Gastrocnemius medialis (tissue), 4 donors: ENCODE data around the gene GPBAR1. TPM values are rescaled to one million over a fixed set of nuclear protein-coding genes. Genes with fewer than 3 reads are reported as not detected.

Experiments
- ATAC-seq, 2 donors: fragments of 150-250 bp; one replicate each; pipeline ENCODE4 v1.9.1; 2016
- DNase-seq, 2 donors: peaks; one replicate each; pipeline ENCODE4 v3.0.0-alpha.2; 2019
- H3K27ac ChIP-seq, 4 donors: fragments of 200-600 bp; sonication (generic); 1 replicate in 1 of 4; 2 replicates in 3 of 4; pipeline ENCODE4 v1.5.1; 2016 to 2018; ENCODE audit warnings: mild to moderate bottlenecking in 2 of 4, moderate library complexity in 1 of 4
- H3K27me3 ChIP-seq, 3 donors: fragments of 200-600 bp; sonication (generic) in 2 of 3; 1 replicate in 1 of 3; 2 replicates in 2 of 3; pipeline versions ENCODE4 v1.5.1 to v1.6.0; 2016 to 2019; ENCODE audit warnings: mild to moderate bottlenecking in 1 of 3, moderate library complexity in 1 of 3
- H3K36me3 ChIP-seq, 2 donors: fragments of 200-600 bp; sonication (generic) in 1 of 2; one replicate each; pipeline ENCODE4 v1.5.1; 2017 to 2018
- H3K4me1 ChIP-seq, 2 donors: fragments of 200-600 bp; sonication (generic) in 1 of 2; one replicate each; pipeline ENCODE4 v1.5.1; 2016 to 2017; ENCODE audit warnings: mild to moderate bottlenecking in 2 of 2
- H3K4me3 ChIP-seq, 4 donors: fragments of 200-600 bp; sonication (generic) in 3 of 4; 1 replicate in 1 of 4; 2 replicates in 3 of 4; pipeline ENCODE4 v1.5.1; 2016 to 2019; ENCODE audit warnings: mild to moderate bottlenecking in 2 of 4
- H3K9me3 ChIP-seq, 3 donors: fragments of 200-600 bp; sonication (generic) in 2 of 3; 1 replicate in 1 of 3; 2 replicates in 2 of 3; pipeline ENCODE4 v1.5.1; 2016 to 2019
- POLR2A ChIP-seq, 2 donors: fragments of 450-650 bp; IDR thresholded peaks; one replicate each; pipeline ENCODE4 v1.6.1; 2017; ENCODE audit warnings: antibody characterized with exemption in 2 of 2, mild to moderate bottlenecking in 2 of 2, moderate library complexity in 2 of 2
- in situ Hi-C, 4 donors: fragments of 200-750 bp; cut with MboI; loops; one replicate each; pipeline versions ENCODE4 v1.15.0 to v1.8.0; 2017; ENCODE audit warnings: low sequenced_read_pairs in 4 of 4
- intact Hi-C: fragments of 100-400 bp; cut with DNase I; formaldehyde crosslinking; loops from one replicate; pipeline ENCODE4 v1.15.1; 2023; ENCODE audit warnings: low total_unique reads
- total RNA-seq, 4 donors: library from RNA; depleted of rRNA; stranded (reverse); fragments of >200 nt; gene quantifications; one replicate each; pipeline versions ENCODE4 v1.1.0 to v1.2.3, GENCODE V29; 2016
- TF ChIP-seq, protein P1 (sequence below), 5 experiments: fragments of 450-650 bp in 3 of 5; fragments of 200-600 bp in 2 of 5; sonication (generic) in 2 of 5; IDR thresholded peaks in 4 of 5; conservative IDR thresholded peaks in 1 of 5; 1 replicate in 4 of 5; 2 replicates in 1 of 5; pipeline ENCODE4 v1.5.1; 2016 to 2019; ENCODE audit warnings: antibody characterized with exemption in 5 of 5, mild to moderate bottlenecking in 3 of 5, moderate library complexity in 3 of 5

Gene GPBAR1
- total RNA-seq, 4 donors from 2014 or later = 0.93 TPM; not detected in 3

DNA sequence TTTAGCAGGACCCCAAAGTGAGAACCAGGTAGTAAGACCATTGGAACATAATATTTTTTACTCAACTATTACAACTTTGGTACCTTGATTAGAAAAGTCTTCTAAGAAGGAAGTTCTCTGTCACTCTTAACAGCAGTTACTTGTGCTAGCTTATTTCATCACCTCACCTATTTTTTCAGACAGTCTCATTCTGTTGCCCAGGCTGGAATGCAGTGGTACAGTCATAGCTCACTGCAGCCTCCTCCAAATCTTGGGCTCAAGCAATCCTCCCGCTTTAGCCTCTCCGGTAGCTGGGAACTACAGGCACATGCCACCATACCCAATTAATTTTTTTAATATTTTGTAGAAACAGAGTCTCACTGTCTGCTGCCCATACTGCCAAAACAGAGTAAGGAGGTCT lies 25.8 kb upstream of the GPBAR1 start:
- no peak overlapping the region for H3K27ac ChIP-seq
- H3K9me3 ChIP-seq = no peaks in the 10 kb centered on the region
- in situ Hi-C loops (no loop called here), intact Hi-C loops (no loop called here)
- ATAC-seq (no peak), DNase-seq (no peak)
- H3K4me3 ChIP-seq = no peak overlapping the region
- H3K4me1 ChIP-seq = peaks cover under 1 to 6% of the 10 kb centered on the region in 2 donors
- H3K36me3 ChIP-seq = peaks cover 2 to 85% of the 10 kb centered on the region in 2 donors
- no peaks in the 10 kb centered on the region for H3K27me3 ChIP-seq
- no peak for TF ChIP-seq POLR2A (IDR thresholded peaks at IDR 0.05)
- TF ChIP-seq, protein P1, sequence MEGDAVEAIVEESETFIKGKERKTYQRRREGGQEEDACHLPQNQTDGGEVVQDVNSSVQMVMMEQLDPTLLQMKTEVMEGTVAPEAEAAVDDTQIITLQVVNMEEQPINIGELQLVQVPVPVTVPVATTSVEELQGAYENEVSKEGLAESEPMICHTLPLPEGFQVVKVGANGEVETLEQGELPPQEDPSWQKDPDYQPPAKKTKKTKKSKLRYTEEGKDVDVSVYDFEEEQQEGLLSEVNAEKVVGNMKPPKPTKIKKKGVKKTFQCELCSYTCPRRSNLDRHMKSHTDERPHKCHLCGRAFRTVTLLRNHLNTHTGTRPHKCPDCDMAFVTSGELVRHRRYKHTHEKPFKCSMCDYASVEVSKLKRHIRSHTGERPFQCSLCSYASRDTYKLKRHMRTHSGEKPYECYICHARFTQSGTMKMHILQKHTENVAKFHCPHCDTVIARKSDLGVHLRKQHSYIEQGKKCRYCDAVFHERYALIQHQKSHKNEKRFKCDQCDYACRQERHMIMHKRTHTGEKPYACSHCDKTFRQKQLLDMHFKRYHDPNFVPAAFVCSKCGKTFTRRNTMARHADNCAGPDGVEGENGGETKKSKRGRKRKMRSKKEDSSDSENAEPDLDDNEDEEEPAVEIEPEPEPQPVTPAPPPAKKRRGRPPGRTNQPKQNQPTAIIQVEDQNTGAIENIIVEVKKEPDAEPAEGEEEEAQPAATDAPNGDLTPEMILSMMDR (IDR thresholded peaks at IDR 0.05 in 4 of 5, conservative IDR thresholded peaks at IDR 0.05 in 1 of 5) = no peak

- H3K36me3 ChIP-seq = peaks cover 0 to 85% of the 10 kb centered on the region in 2 donors
- intact Hi-C loops (no loop called here), in situ Hi-C loops (no loop called here)
- no peaks in the 10 kb centered on the region for H3K4me1 ChIP-seq
- no peaks in the 10 kb centered on the region for H3K9me3 ChIP-seq
- H3K4me3 ChIP-seq = no peak overlapping the region
- DNase-seq (no peak), ATAC-seq (no peak)
- no peak overlapping the region for H3K27ac ChIP-seq
- H3K27me3 ChIP-seq = no peaks in the 10 kb centered on the region
- TF ChIP-seq, protein P1 (IDR thresholded peaks at IDR 0.05 in 4 of 5, conservative IDR thresholded peaks at IDR 0.05 in 1 of 5) = no peak
- no peak for TF ChIP-seq POLR2A (IDR thresholded peaks at IDR 0.05)
These were observed 24.0 kb upstream of the GPBAR1 start for GRCh38 chr2:218236829-218237228.

- peaks cover 0 to 97% of the 10 kb centered on the region in 2 donors for H3K36me3 ChIP-seq
- no peaks in the 10 kb centered on the region for H3K4me1 ChIP-seq
- no peak overlapping the region for H3K27ac ChIP-seq
- H3K27me3 ChIP-seq = no peaks in the 10 kb centered on the region
- intact Hi-C loops (no loop called here), in situ Hi-C loops (no loop called here)
- DNase-seq = no peak
- TF ChIP-seq POLR2A (IDR thresholded peaks at IDR 0.05) = no peak
- TF ChIP-seq, protein P1 (IDR thresholded peaks at IDR 0.05 in 4 of 5, conservative IDR thresholded peaks at IDR 0.05 in 1 of 5) = no peak
- ATAC-seq = no peak
- no peak overlapping the region for H3K4me3 ChIP-seq
- no peaks in the 10 kb centered on the region for H3K9me3 ChIP-seq
These were observed 21.9 kb upstream of the GPBAR1 start for GRCh38 chr2:218238887-218239286.

GRCh38 chr2:218244204-218244603 lies 16.6 kb upstream of the GPBAR1 start:
- DNase-seq (no peak), ATAC-seq (no peak)
- Histone ChIP-seq H3K4me3 (no peak overlapping the region), H3K27me3 (no peaks in the 10 kb centered on the region), H3K4me1 (peaks cover 0 to 7% of the 10 kb centered on the region in 2 donors), H3K36me3 (peaks cover 0 to 94% of the 10 kb centered on the region in 2 donors), H3K9me3 (no peaks in the 10 kb centered on the region), H3K27ac (no peak overlapping the region)
- intact Hi-C loops (no loop called here), in situ Hi-C loops (no loop called here)
- TF ChIP-seq POLR2A (IDR thresholded peaks at IDR 0.05) = no peak
- TF ChIP-seq, protein P1 (IDR thresholded peaks at IDR 0.05 in 4 of 5, conservative IDR thresholded peaks at IDR 0.05 in 1 of 5) = no peak

DNA sequence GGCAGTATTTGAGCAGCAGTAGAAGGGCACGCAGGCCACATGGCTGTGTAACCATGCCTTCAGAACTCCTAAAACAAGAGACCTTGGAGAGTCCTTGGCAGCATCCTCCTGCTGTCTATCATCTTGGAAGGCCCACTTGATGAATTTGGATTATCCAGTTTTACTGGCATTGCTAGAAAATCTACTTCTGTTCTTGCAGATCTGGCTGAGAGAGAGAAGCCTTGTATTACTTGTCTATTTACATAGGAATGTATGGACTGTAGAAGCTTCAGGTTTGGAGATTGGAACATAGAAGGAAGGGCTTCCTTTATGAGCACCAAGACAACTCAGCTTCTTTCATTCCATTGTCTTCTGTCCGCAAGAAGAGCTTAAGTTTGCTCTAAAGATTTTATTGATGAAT lies 16.1 kb upstream of the GPBAR1 start:
- ATAC-seq (no peak), DNase-seq (no peak)
- in situ Hi-C loops = no loop called here
- no peaks in the 10 kb centered on the region for H3K9me3 ChIP-seq
- H3K36me3 ChIP-seq = peaks cover 0 to 94% of the 10 kb centered on the region in 2 donors
- no peaks in the 10 kb centered on the region for H3K27me3 ChIP-seq
- intact Hi-C loops = no loop called here
- H3K27ac ChIP-seq = peak overlapping the region in 1 of 4 donors; percentile 21
- TF ChIP-seq POLR2A (IDR thresholded peaks at IDR 0.05) = no peak
- TF ChIP-seq, protein P1 (IDR thresholded peaks at IDR 0.05 in 4 of 5, conservative IDR thresholded peaks at IDR 0.05 in 1 of 5) = no peak
- peaks cover 0 to 7% of the 10 kb centered on the region in 2 donors for H3K4me1 ChIP-seq
- no peak overlapping the region for H3K4me3 ChIP-seq
